Lung (tissue), 12 donors: ENCODE results near the gene DOCK1. TPM values are rescaled to one million over a fixed set of nuclear protein-coding genes. Genes with fewer than 3 reads are reported as not detected.

Experiments
- ATAC-seq: fragments of 200-7000 bp; cut with Tn5 transposase; one replicate; pipeline ENCODE4 v1.9.1; 2020; ENCODE audit warnings: moderate number of reproducible peaks; ENCODE audit not compliant: insufficient read depth, low FRiP score
- DNase-seq, 3 donors: peaks; one replicate each; pipeline ENCODE4 v3.0.0-alpha.2; 2013 to 2017
- H3K27ac ChIP-seq, 2 donors: one replicate each; pipeline ENCODE4 v1.5.1; 2013; ENCODE audit warnings: mild to moderate bottlenecking in 2 of 2, moderate library complexity in 2 of 2, control low read depth in 1 of 2, inconsistent platforms in 1 of 2, low read depth in 1 of 2, low read length in 1 of 2
- H3K27me3 ChIP-seq, 3 donors: one replicate each; pipeline ENCODE4 v1.5.1; 2013; ENCODE audit warnings: low read length in 2 of 3; ENCODE audit not compliant: control insufficient read depth in 3 of 3, insufficient read depth in 3 of 3
- H3K36me3 ChIP-seq, 4 donors: one replicate each; pipeline ENCODE4 v1.5.1; 2013; ENCODE audit warnings: low read length in 4 of 4, mild to moderate bottlenecking in 1 of 4, moderate library complexity in 1 of 4; ENCODE audit not compliant: control insufficient read depth in 4 of 4, insufficient read depth in 4 of 4
- H3K4me1 ChIP-seq, 5 donors: one replicate each; pipeline ENCODE4 v1.5.1; 2013; ENCODE audit warnings: low read length in 5 of 5, mild to moderate bottlenecking in 2 of 5, moderate library complexity in 1 of 5; ENCODE audit not compliant: control insufficient read depth in 5 of 5, insufficient read depth in 5 of 5
- H3K4me3 ChIP-seq: one replicate; pipeline ENCODE4 v1.5.1; 2013; ENCODE audit warnings: mild to moderate bottlenecking, control low read depth, moderate library complexity
- H3K9ac ChIP-seq, 2 donors: one replicate each; pipeline ENCODE4 v1.5.1; 2013; ENCODE audit warnings: low read length in 2 of 2, control low read depth in 1 of 2; ENCODE audit not compliant: insufficient read depth in 1 of 2
- H3K9me3 ChIP-seq, 4 donors: one replicate each; pipeline ENCODE4 v1.5.1; 2013; ENCODE audit warnings: low read length in 3 of 4, mild to moderate bottlenecking in 1 of 4, moderate library complexity in 1 of 4; ENCODE audit not compliant: control insufficient read depth in 4 of 4, insufficient read depth in 3 of 4
- WGBS, 2 donors: extraction: QIAGEN DNeasy Blood & Tissue Kit; methylation state at CpG; one replicate each; pipeline ENCODE4 v1.1.7; 2013; 5-methylcytosine and 5-hydroxymethylcytosine counted together
- polyA plus RNA-seq, 2 donors: library from polyadenylated mRNA; stranded (reverse); fragments of 200-250 nt; gene quantifications; one replicate each; pipeline ENCODE4 v1.2.1, GENCODE V29; 2013
- total RNA-seq, 2 donors: library from RNA; depleted of rRNA in 1 of 2; stranded (reverse); fragments of >200 nt in 1 of 2; gene quantifications; one replicate each; pipeline ENCODE4 v1.2.1, GENCODE V29; 2014 to 2021
- TF ChIP-seq, protein P1 (sequence below): IDR thresholded peaks from 2 replicates; pipeline ENCODE4 v1.5.1; 2012; ENCODE audit warnings: mild to moderate bottlenecking; ENCODE audit errors: control extremely low read depth, extremely low read depth
- donor health status: control.
- donor health status: control.
- donor health status: Bipolar disorder and iron deficiency.
- donor health status: healthy.
- donor health status: DM: yes; HTN: yes; CAD: no.

The DOCK1 gene
- total and polyA plus RNA-seq, 4 donors, result 11.2 to 102 (median 30.5) TPM

GRCh38 chr10:127368929-127369328 is 463.7 kb downstream of the DOCK1 start:
- ATAC-seq (no peak), DNase-seq (no peak)
- TF ChIP-seq, protein P1, sequence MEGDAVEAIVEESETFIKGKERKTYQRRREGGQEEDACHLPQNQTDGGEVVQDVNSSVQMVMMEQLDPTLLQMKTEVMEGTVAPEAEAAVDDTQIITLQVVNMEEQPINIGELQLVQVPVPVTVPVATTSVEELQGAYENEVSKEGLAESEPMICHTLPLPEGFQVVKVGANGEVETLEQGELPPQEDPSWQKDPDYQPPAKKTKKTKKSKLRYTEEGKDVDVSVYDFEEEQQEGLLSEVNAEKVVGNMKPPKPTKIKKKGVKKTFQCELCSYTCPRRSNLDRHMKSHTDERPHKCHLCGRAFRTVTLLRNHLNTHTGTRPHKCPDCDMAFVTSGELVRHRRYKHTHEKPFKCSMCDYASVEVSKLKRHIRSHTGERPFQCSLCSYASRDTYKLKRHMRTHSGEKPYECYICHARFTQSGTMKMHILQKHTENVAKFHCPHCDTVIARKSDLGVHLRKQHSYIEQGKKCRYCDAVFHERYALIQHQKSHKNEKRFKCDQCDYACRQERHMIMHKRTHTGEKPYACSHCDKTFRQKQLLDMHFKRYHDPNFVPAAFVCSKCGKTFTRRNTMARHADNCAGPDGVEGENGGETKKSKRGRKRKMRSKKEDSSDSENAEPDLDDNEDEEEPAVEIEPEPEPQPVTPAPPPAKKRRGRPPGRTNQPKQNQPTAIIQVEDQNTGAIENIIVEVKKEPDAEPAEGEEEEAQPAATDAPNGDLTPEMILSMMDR, result no peak
- no peak overlapping the region for H3K4me3 ChIP-seq
- H3K27ac ChIP-seq, result no peak overlapping the region
- H3K9ac ChIP-seq, result no peak overlapping the region
- WGBS, 2 donors, result 92 to 93% methylated on average over 4 of the region's 4 CpGs
- no peaks in the 10 kb centered on the region for H3K27me3 ChIP-seq
- no peaks in the 10 kb centered on the region for H3K9me3 ChIP-seq
- H3K36me3 ChIP-seq, result peaks cover 1 to 12% (median 6%) of the 10 kb centered on the region in 4 donors
- peaks cover 0 to 23% (median 0%) of the 10 kb centered on the region in 5 donors for H3K4me1 ChIP-seq

DNA sequence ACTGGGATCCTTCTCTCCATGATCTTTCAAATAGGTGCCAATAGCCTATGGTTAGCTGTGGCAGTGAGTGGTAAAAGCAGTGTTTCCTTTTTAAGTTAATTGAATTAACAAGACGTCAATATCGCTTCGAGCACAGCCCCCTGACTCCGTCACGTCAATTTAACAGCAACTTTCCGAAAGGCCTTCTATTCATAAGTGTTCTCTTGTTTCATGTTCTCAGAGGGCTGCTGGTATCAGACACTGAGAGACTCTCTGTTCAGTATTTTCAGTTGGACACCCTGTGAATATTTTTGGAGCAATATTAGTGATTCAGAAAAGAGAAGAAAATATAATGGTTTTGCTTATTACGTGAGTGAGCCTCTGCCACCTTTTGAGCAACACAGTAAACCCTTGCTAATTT is 465.4 kb downstream of the DOCK1 start:
- ATAC-seq (no peak), DNase-seq (no peak)
- Histone ChIP-seq H3K4me3 (no peak overlapping the region), H3K36me3 (peaks cover 3 to 25% (median 15%) of the 10 kb centered on the region in 4 donors), H3K27me3 (no peaks in the 10 kb centered on the region), H3K27ac (no peak overlapping the region), H3K9ac (no peak overlapping the region), H3K4me1 (peaks cover 0 to 20% (median 3%) of the 10 kb centered on the region in 5 donors), H3K9me3 (peaks cover 0 to 4% (median 0%) of the 10 kb centered on the region in 4 donors)
- TF ChIP-seq, protein P1, result no peak
- 95 to 96% methylated on average over 7 of the region's 7 CpGs for WGBS, 2 donors

DNA sequence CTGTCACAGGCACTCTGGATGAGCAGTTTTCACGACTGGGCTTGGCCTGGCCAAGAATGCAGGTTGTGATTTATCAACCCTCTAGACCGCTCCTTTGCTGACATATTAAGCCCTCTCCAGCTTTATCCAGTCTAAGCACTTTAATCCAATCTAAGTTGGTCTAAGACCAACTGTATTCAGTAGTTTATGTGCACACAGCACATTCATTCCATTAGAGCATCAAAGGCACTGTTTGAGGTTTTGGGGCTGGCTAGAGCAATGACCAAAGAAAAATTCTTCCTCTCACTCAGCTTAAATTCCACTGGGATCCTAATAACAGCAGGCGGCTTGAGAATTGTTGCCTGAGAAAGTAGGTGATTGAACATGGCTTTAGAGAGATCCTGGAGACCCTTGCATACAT is 467.1 kb downstream of the DOCK1 start:
- ATAC-seq (no peak), DNase-seq (no peak)
- TF ChIP-seq, protein P1, result no peak
- WGBS, 2 donors, result 86 to 92% methylated on average over 3 of the region's 3 CpGs
- no peak overlapping the region for H3K4me3 ChIP-seq
- peaks cover 0 to 5% (median 0%) of the 10 kb centered on the region in 4 donors for H3K9me3 ChIP-seq
- no peaks in the 10 kb centered on the region for H3K27me3 ChIP-seq
- no peak overlapping the region for H3K27ac ChIP-seq
- peaks cover 0 to 25% (median 3%) of the 10 kb centered on the region in 5 donors for H3K4me1 ChIP-seq
- H3K9ac ChIP-seq, result no peak overlapping the region
- H3K36me3 ChIP-seq, result peaks cover 3 to 24% (median 14%) of the 10 kb centered on the region in 4 donors
